ENCODE data around the gene ZEB1. TPM values are rescaled to one million over a fixed set of nuclear protein-coding genes. Genes with fewer than 3 reads are reported as not detected.

ZEB1 gene
- 17.8 and 21.6 TPM in 2 replicates for polyA plus RNA-seq (2014; cell fraction: cytosol; rRNA removed)
- polyA plus RNA-seq (2014; cell fraction: nucleus; rRNA removed): 13.8 and 15.8 TPM in 2 replicates

- DNase-seq (ENCODE audit: low spot score): peak; percentile 88
These were observed at the start of gene ZEB1 for GRCh38 chr10:31318854-31319601. Gene ZEB1, plus strand, starts transcription at chr10:31319216. Its CDS starts 19 bp downstream, at chr10:31319235.

DNA sequence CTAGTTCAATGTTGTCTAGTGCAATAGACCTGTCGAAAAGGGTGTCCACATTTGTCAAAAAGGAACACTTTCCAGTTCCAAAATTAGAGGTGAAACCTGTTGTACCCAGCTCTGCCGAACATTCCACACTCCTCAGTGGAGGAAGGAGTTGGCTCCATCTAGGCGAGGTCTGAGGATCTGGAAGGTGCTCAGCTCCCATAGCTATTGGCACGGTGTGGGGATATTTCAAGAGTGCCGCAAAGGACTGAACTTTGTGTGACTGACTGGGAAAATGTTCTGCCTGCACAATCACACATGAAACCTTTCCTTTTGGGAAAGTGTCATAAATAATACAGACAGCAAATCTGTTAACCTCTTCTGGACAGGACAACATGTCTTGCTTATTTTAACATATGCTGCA lies 48.1 kb upstream of the ZEB1 start:
- DNase-seq (ENCODE audit: low spot score): no peak

DNA sequence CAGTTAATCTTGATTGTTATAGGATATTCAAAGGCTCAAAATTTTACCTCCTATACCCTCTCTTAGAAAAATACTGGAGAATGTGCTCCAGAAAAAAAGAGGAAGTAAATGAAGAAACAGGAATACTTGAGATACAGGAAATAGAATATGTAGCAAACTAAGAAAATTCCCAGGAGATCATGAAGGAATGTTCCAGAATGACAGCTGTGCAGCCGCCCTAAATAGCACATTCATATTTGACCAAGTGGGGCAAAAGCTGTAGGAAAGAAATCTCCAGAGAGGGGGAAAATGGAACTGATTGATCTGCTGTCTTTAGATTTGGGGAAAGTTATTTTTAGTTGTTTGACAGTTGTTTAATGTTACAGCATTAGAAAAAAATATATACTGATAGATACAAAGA lies 46.2 kb upstream of the ZEB1 start:
- no peak for DNase-seq (ENCODE audit: low spot score)

DNA sequence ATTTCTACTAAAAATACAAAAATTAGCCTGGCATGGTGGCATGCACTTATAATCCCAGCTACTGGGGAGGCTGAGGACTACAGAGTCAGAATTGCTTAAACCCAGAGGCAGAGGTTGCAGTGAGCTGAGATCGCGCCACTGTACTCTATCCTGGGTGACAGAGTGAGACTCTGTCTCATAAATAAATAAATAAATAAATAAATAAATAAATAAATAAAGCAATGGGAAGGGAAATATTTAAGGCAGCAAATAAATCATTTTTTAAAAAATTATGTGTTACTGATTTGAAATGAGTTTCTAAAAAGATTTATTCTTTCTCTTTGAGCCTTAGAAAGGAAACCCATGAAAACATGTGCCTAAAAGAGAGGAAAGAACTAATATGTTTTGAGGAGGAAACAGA lies 45.2 kb upstream of the ZEB1 start:
- no peak for DNase-seq (ENCODE audit: low spot score)

- DNase-seq (ENCODE audit: low spot score): no peak
These were observed 44.7 kb upstream of the ZEB1 start for GRCh38 chr10:31274310-31274709.

GRCh38 chr10:31278279-31278941 lies 40.6 kb upstream of the ZEB1 start:
- no peak for DNase-seq (ENCODE audit: low spot score)

DNA sequence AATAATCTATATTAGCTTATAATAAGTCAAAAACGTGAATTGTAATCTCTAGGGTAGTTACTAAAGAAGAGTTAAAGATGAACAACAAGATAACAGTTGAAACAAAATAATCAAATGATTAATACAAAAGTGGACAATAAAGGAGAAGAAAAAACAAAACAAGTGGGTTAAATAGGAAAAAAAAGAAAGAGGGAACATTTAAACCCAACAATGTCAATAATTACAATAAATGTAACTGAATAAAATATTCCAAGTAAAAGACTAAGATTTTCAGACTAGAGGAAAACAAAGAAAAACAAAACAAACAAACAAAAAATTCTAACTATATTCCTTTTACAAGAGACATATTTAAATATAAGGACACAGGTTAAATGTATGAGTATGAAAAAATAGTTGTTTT lies 38.0 kb upstream of the ZEB1 start:
- no peak for DNase-seq (ENCODE audit: low spot score)

DNA sequence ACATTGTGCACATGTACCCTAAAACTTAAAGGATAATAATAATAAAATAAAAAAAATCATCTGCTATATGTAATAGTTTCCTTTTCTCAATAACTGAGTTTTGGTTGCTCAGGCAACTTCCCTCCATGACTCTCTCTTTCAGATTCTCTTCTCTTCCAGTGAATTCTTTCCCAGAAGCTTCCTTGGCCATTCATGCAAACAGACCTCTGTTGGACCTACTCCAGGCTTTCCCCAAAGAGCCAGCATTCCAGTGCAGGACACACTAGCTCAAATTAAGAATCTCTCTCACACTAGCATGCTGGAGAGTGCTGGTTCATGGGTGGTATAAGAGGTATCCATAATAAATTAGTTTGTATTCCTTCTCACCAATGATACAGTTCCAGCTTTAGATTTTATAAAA lies 31.0 kb upstream of the ZEB1 start:
- no peak for DNase-seq (ENCODE audit: low spot score)

DNA sequence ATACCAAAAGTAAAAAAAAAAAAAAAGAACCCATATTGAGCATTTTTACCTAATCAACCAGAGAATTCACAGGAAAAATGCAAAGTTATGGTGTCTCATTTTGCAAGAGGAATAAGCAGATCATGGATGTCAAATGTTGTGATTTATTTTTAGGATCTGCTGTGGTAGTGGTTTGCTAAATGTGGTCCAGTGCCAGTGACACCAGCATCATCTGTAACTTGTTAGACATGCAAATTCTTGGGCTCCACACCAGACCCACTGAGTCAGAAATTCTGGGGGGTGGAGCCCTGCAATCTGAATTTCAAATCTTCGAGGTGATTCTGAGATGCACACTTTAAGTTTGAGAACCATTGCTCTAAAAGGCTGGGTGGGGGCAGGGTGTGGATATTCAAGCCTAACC lies 30.1 kb upstream of the ZEB1 start:
- DNase-seq (ENCODE audit: low spot score): no peak

GRCh38 chr10:31290386-31290785 lies 28.6 kb upstream of the ZEB1 start:
- DNase-seq (ENCODE audit: low spot score): no peak

DNA sequence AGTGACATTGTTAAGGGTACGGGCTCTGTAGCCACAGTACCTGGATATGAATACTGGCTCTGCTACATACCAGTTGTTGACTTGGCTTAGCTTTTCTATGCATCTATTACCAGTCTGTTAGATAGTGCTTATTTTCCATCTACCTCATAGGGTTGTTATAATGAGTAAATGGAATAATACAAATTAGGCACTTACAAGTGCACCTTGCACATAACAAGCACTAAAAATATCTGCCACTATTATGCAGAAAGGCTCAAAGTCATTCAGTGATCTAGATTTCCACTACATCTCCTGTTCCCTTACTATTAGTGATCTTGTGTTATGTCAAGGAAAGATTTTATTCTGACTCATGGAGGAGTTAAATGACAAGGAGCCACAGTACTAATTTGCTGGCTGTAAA lies 27.9 kb upstream of the ZEB1 start:
- DNase-seq (ENCODE audit: low spot score): no peak

DNA sequence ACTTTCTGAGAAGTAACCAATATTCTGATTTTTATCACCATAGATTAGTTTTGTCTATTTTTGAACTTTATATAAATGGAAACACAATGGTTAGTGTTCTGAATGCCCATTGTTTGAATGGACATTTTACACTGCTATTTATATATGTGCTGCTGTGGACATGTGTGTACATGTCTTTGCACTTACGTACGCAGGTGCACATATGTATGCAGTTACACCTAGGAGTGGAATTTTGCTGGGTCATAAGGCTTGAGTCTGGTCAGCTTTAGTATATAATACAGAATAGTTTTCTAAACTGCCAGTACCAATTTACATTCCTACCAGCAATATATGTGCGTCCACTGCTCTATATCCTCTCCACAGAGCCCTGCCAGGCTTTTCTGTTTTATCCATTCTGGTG lies 24.5 kb upstream of the ZEB1 start:
- no peak for DNase-seq (ENCODE audit: low spot score)

DNA sequence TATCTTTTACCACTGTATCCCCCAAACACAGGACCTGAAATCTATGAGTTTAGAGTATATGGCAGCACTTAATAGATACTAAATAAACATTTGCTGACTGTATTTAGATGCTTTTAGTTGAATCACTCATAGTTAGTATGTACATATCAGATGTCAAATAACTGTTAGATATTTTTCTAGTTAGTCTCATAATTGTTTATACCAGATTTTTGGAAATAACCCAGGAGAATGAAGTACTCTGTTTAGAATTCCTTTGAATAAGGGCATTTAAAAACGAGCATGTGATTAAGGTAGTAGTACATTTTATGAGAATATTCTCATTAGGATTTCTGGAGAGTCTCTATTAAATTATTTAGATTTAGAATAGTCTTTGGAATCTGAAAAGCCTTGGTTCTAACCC lies 22.3 kb upstream of the ZEB1 start:
- DNase-seq (ENCODE audit: low spot score): no peak

DNA sequence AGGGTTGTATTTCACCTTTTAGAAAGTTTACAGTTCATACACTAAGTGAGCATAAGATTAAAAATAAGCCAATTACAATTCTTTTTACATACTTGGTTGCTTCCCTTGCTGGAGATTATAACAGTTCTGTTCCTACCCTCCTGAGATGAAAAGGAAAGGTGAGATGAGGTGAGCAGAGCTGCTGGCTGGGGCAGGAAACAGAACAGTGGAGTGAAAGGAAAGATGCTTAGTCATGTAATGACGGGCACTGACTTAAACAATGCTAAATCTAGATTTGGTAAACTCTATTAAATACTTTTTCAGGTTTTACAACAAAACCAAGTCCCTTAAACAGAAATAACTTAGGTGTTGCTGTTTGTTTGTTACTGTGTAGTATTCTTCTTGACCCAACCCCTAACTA lies 19.9 kb upstream of the ZEB1 start:
- no peak for DNase-seq (ENCODE audit: low spot score)

GRCh38 chr10:31303212-31303611 lies 15.8 kb upstream of the ZEB1 start:
- no peak for DNase-seq (ENCODE audit: low spot score)

- no peak for DNase-seq (ENCODE audit: low spot score)
These were observed 14.6 kb upstream of the ZEB1 start for GRCh38 chr10:31304291-31304970.

- no peak for DNase-seq (ENCODE audit: low spot score)
These were observed 5.6 kb upstream of the ZEB1 start for GRCh38 chr10:31313396-31313795.

DNA sequence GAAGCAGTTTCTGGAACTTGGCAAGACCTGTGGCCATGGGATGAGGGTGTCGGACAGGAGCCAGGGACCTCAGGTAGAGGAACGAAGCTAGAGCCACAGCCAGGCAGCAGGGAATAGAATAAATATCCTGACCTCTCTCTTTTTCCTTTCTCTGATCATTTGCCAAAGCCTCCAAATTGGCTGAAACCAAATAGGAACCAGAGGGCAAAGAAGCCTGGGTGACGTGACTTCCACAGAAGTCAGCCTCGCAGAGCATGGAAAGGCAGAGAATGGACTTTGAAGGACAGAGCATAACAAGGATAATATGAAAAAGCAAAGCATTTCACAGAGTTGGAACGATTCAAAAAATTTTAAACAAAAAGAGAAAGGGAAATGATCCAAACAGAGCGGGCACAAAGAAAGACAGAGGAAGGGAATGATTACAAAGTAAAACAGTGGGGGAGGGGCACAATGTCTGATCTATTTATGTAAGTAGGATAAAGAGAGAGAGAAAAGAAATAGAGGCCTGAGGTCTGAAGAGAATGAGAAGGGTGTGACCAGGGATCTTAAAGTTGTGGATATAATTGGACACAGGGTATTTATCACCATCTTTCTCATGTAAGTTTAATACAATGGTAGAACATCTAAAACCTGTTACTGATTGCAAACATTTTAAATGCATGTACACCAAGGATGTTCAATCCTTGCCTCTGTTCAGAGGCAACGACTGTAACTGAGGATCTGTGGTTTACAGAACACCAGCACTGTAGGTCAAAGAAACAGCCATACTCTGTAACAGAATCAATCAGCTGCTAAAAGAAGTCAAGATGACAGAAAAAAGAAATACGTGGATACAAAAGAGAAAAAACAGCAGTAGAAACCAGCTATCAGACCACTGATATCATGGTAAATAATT lies 4.5 kb upstream of the ZEB1 start:
- DNase-seq (ENCODE audit: low spot score): no peak

DNA sequence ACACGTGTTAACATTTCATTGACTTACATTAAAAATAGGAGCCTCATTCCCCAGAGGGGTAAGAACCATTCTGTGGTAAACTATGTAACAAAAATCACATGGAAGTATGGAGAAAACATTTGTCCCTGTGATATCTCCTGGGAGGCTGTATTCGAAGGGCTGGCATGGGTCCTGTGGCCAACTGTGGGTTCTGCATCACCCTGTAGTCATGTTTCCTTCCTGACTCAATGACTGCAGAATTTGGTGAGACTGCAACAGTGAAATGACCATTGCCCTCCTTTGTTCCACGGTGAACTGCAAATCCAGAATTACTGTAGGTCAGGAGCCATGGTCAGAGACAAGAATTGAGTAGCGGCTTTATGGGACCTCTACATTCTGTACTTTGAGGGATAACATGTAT lies 3.6 kb upstream of the ZEB1 start:
- DNase-seq (ENCODE audit: low spot score): no peak

- DNase-seq (ENCODE audit: low spot score): no peak
These were observed 1.8 kb upstream of the ZEB1 start for GRCh38 chr10:31317171-31317570.

DNA sequence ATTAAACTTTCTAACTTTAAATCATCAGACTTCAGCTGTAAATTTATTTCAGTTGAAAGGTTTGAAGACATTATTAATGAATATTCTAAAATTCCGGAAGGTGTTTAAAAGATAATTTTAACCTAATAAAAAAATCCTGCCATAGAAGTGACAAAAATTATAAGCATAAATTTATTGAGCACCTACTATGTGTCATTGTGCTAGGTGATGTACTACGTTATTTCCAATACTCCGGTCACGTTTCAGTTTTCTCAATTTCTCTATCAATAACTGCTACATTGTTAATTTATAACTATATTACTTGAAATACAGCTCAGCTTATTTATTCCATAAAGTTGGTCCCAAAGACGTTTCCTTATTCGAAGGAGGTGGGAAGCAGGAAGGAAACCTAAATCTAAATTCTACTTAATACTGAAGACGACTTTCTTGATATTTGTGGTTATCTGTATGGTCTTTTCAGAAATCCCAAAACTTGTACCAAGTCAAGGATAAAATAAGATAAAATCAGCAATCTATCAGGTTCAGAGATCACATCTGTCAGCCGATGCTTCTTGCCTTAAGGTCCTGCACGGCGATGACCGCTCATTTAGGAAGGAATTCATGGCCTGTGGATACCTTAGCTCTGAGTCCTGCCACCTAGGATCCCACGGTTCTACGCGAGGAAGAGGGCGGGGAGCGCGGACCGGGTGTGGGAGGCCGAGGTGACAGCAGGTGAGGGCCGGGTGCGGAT lies 1.2 kb upstream of the ZEB1 start:
- no peak for DNase-seq (ENCODE audit: low spot score)
